Vagina (tissue), 2 donors: Measurements from ENCODE around the gene SLC16A12.

ENCODE experiments used
- CTCF ChIP-seq, 3 experiments: fragments of 450-650 bp in 2 of 3; fragments of 200-600 bp in 1 of 3; sonication (generic) in 1 of 3; IDR thresholded peaks; one replicate each; pipeline ENCODE4 v1.5.1; 2017 to 2019; ENCODE audit warnings: antibody characterized with exemption in 3 of 3, mild to moderate bottlenecking in 2 of 3, moderate library complexity in 2 of 3
- POLR2A ChIP-seq, 2 donors: fragments of 450-650 bp; IDR thresholded peaks; one replicate each; pipeline ENCODE4 v1.6.1; 2017; ENCODE audit warnings: antibody characterized with exemption in 2 of 2, mild to moderate bottlenecking in 2 of 2, moderate library complexity in 2 of 2

- no peak for TF ChIP-seq CTCF (IDR thresholded peaks at IDR 0.05)
- TF ChIP-seq POLR2A (IDR thresholded peaks at IDR 0.05): no peak
These were observed 44.6 kb downstream of the SLC16A12 start for GRCh38 chr10:89490596-89491335.
